SKM-1 treated with dmso at 0.1 percent for 144 hours (cell line): Measurements from ENCODE around the gene GAS2L2.

Experiments
- DNase-seq: peaks from one replicate; lab custom pipeline; 2025; ENCODE audit not compliant: unreplicated experiment; lab: John Stamatoyannopoulos, UW

GAS2L2 gene

GRCh38 chr17:35752945-35753764, at the start of gene GAS2L2:
GAS2L2 (minus strand) TSS chr17:35753239; CDS start chr17:35752850, 389 bp downstream.
- DNase-seq = no peak

GRCh38 chr17:35801583-35802224, 48.7 kb upstream of the GAS2L2 start:
- DNase-seq = no peak

DNA sequence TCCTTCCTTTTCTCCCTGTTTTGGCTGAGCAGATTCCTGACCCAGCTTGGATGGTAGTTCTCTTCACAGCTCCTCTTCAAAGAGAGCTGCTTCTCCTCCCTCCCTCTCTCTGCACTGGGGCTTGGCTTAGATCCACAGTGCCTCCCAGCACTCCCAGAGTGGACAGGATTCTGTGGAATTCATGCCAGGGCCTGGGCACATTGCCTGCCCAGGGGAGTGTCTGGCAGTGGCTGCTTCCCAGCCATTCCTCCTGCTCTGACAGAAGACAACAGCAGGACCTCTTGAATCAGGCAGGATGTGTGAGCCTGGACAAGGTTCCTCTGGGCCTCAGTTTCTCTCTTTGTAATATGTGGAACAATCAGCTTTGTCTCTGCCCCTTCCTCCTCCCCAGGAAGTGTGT, 46.9 kb upstream of the GAS2L2 start:
- no peak for DNase-seq

GRCh38 chr17:35797918-35798317, 44.9 kb upstream of the GAS2L2 start:
- no peak for DNase-seq

- no peak for DNase-seq
These were observed 44.3 kb upstream of the GAS2L2 start for GRCh38 chr17:35797370-35797769.

DNA sequence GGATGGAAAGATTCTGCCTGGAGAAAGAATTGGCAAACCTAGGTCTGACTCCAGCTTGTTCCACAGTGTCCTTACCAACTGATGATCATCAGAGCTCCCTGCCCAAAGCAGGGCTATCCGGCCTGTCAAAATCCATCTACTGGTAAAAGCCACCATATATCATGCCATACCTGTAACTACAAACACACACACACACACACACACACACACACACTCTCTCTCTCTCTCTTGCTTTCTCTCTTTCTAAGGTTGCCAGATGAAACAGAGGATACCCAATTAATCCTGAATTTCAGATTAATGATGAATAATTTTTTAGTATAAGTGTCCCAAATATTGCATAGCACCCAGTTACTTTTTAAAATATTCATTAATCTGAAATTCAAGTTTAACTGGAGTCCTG, 43.9 kb upstream of the GAS2L2 start:
- DNase-seq = no peak

GRCh38 chr17:35795871-35796265, 42.8 kb upstream of the GAS2L2 start:
- DNase-seq = no peak

- no peak for DNase-seq
These were observed 42.2 kb upstream of the GAS2L2 start, which contains the start of gene MMP28 for GRCh38 chr17:35795007-35795870. MMP28 (minus strand) TSS chr17:35795641; CDS start chr17:35795377, 264 bp downstream.

DNA sequence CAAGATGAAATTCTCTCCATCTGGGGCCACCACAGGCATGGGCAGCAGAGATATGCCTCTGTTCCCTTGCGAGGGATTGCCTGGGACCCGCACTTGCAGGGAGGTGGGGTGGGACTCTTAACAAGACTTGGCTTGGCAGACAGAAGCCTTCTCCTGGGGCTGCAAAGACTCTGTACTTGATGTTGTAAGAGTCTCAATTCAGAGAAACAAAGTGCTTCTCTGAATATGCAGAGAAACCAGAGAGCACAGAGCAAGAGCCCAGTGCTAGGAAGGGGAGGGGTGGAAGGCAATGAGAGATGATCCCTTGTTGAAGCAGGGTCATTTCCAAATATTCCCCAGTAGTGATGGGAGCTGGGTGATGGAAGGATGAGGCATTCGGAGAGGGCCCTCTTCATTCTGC, 40.2 kb upstream of the GAS2L2 start:
- DNase-seq = no peak

- DNase-seq = no peak
These were observed 38.8 kb upstream of the GAS2L2 start for GRCh38 chr17:35791681-35792350.

DNA sequence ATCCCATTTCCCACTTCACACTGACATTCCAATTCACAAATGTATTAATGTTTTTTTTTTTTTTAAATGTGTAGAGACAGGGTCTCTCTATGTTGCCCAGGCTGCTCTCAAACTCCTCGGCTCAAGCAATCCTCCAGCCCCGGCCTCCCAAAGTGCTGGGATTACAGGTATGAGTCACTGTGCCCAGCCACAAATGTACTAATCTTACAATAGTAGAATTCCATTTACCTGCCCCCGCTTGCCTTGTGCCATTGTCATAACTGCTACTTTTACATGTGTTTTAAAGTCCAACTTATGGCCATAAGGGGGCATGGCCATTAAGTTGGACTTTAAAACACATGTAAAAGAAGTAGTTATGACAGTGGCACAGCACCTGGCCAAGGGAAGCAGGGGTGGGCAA, 37.8 kb upstream of the GAS2L2 start:
- no peak for DNase-seq

- DNase-seq = no peak
These were observed 35.7 kb upstream of the GAS2L2 start for GRCh38 chr17:35788477-35789368.

- DNase-seq = no peak
These were observed 33.9 kb upstream of the GAS2L2 start for GRCh38 chr17:35786941-35787432.

- no peak for DNase-seq
These were observed 31.9 kb upstream of the GAS2L2 start for GRCh38 chr17:35784895-35785294.

DNA sequence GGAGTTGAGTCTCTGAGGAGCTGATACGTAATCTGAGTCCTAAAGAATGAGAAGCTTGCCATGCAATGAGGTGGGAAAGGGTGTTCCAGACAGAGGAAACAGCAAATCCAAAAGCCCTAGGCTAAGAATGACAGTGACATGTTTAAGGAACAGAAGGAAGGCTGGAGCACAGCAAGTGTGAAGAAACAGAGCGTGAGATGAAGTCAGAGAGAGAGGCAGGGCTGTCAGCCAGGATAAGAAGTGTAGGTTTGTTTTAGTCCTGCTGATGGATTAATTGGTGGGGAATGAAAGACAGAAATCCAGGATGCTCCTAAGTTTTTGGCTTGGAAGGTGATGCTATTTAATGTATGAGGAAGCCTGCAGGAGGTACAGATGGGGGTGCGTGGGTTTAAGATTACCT, 27.9 kb upstream of the GAS2L2 start:
- DNase-seq = no peak

DNA sequence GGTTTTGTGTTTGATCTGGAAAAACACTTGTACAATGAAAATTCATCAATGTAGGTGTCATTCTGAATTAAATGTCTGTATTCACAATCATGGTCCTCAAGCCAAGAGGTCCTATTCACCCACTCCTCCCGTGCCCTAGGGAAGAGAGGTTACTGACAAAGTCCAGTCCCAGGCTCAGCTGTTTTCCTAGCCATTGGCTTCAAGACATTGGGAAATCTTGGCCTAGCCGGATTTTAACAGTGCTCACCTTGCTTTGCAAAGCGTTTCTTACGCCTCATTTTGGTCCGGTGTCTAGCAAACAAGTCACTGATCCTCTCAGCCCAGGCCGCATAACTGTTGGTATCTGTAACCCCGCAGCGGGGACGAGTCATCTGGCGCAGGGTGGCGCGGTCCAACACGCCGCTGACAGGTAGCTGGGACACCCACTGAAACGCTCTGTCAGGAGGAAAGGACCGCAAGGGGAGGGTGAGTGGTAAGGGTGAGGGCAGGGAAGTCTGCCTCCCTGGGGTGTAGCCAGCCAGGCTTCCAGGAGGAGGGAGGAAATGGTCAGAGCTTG, 25.7 kb upstream of the GAS2L2 start:
- DNase-seq = no peak

DNA sequence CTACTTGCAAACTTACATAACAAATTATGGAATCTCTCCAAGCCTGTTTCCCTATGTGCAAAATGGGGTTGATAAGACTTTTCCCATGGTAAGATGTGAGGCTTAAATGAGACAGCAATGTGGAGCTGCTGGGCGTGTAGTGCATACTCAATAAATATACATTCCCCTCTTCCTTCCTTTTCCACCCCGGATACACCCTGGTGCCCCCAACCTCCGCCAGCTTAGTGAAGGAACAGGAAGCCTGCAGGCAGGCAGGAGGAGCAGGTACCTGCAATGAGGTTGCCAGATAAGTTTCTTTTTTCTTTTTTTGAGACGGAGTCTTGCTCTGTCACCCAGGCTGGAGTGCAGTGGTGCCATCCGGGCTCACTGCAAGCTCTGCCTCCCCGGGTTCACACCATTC, 22.5 kb upstream of the GAS2L2 start:
- DNase-seq = no peak

DNA sequence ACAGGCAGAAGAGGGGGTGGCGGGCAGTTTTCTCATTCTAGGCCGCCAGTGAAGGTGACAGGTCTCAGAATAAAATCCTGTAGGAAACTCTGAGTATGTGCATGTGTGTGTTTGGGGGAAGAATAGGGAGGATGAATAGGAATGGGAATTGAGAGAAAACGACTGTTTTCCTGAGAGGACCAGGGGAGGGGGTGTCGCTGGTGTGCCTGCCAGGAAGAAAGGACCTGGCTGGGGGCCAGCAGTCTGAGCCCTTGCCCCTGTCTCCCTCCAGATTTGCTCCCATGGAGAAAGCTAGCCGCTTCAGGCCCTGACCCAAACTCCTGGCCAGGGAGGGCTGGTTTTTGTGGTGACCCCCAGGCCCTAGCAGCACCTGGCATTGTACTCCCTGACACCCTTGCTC, 22.0 kb upstream of the GAS2L2 start:
- DNase-seq = no peak

GRCh38 chr17:35774499-35774898, 21.5 kb upstream of the GAS2L2 start:
- DNase-seq = no peak
